ENCODE measurements around the gene SECTM1.

- TF ChIP-seq POLR2AphosphoS5 (IDR thresholded peaks at IDR 0.05; ENCODE audit: low read depth) (no peak), CREB1 (CRISPR knock-in tag; IDR thresholded peaks at IDR 0.05; ENCODE audit: low read depth) (no peak), JUNB (IDR thresholded peaks at IDR 0.05; ENCODE audit: unreplicated experiment) (no peak), EZH2 (IDR thresholded peaks at IDR 0.05; ENCODE audit: low read depth, unreplicated experiment) (no peak), REST (IDR thresholded peaks at IDR 0.05; ENCODE audit: unreplicated experiment) (no peak), EZH2phosphoT487 (IDR thresholded peaks at IDR 0.05; ENCODE audit: unreplicated experiment) (no peak), ZNF331 (CRISPR knock-in tag; IDR thresholded peaks at IDR 0.05; ENCODE audit: low read depth) (no peak)
- TF ChIP-seq, protein P1, sequence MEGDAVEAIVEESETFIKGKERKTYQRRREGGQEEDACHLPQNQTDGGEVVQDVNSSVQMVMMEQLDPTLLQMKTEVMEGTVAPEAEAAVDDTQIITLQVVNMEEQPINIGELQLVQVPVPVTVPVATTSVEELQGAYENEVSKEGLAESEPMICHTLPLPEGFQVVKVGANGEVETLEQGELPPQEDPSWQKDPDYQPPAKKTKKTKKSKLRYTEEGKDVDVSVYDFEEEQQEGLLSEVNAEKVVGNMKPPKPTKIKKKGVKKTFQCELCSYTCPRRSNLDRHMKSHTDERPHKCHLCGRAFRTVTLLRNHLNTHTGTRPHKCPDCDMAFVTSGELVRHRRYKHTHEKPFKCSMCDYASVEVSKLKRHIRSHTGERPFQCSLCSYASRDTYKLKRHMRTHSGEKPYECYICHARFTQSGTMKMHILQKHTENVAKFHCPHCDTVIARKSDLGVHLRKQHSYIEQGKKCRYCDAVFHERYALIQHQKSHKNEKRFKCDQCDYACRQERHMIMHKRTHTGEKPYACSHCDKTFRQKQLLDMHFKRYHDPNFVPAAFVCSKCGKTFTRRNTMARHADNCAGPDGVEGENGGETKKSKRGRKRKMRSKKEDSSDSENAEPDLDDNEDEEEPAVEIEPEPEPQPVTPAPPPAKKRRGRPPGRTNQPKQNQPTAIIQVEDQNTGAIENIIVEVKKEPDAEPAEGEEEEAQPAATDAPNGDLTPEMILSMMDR (conservative IDR thresholded peaks at IDR 0.05; ENCODE audit: low read depth in 2 of 2): no peak
- TF ChIP-seq, protein P2, sequence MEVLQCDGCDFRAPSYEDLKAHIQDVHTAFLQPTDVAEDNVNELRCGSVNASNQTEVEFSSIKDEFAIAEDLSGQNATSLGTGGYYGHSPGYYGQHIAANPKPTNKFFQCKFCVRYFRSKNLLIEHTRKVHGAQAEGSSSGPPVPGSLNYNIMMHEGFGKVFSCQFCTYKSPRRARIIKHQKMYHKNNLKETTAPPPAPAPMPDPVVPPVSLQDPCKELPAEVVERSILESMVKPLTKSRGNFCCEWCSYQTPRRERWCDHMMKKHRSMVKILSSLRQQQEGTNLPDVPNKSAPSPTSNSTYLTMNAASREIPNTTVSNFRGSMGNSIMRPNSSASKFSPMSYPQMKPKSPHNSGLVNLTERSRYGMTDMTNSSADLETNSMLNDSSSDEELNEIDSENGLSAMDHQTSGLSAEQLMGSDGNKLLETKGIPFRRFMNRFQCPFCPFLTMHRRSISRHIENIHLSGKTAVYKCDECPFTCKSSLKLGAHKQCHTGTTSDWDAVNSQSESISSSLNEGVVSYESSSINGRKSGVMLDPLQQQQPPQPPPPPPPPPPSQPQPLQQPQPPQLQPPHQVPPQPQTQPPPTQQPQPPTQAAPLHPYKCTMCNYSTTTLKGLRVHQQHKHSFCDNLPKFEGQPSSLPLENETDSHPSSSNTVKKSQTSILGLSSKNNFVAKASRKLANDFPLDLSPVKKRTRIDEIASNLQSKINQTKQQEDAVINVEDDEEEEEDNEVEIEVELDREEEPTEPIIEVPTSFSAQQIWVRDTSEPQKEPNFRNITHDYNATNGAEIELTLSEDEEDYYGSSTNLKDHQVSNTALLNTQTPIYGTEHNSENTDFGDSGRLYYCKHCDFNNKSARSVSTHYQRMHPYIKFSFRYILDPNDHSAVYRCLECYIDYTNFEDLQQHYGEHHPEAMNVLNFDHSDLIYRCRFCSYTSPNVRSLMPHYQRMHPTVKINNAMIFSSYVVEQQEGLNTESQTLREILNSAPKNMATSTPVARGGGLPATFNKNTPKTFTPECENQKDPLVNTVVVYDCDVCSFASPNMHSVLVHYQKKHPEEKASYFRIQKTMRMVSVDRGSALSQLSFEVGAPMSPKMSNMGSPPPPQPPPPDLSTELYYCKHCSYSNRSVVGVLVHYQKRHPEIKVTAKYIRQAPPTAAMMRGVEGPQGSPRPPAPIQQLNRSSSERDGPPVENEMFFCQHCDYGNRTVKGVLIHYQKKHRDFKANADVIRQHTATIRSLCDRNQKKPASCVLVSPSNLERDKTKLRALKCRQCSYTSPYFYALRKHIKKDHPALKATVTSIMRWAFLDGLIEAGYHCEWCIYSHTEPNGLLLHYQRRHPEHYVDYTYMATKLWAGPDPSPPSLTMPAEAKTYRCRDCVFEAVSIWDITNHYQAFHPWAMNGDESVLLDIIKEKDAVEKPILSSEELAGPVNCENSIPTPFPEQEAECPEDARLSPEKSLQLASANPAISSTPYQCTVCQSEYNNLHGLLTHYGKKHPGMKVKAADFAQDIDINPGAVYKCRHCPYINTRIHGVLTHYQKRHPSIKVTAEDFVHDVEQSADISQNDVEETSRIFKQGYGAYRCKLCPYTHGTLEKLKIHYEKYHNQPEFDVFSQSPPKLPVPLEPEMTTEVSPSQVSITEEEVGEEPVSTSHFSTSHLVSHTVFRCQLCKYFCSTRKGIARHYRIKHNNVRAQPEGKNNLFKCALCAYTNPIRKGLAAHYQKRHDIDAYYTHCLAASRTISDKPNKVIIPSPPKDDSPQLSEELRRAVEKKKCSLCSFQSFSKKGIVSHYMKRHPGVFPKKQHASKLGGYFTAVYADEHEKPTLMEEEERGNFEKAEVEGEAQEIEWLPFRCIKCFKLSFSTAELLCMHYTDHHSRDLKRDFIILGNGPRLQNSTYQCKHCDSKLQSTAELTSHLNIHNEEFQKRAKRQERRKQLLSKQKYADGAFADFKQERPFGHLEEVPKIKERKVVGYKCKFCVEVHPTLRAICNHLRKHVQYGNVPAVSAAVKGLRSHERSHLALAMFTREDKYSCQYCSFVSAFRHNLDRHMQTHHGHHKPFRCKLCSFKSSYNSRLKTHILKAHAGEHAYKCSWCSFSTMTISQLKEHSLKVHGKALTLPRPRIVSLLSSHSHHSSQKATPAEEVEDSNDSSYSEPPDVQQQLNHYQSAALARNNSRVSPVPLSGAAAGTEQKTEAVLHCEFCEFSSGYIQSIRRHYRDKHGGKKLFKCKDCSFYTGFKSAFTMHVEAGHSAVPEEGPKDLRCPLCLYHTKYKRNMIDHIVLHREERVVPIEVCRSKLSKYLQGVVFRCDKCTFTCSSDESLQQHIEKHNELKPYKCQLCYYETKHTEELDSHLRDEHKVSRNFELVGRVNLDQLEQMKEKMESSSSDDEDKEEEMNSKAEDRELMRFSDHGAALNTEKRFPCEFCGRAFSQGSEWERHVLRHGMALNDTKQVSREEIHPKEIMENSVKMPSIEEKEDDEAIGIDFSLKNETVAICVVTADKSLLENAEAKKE (CRISPR knock-in tag; IDR thresholded peaks at IDR 0.05): no peak
These were observed 42.6 kb upstream of the SECTM1 start for GRCh38 chr17:82376042-82376730.
